OCI-LY3 (cell line): ENCODE data around the gene DPYD.

Experiments
- CTCF ChIP-seq: fragments of 200-600, 300-600 bp; sonication (generic); IDR thresholded peaks from 2 replicates; pipeline ENCODE4 v1.5.1; 2014; ENCODE audit warnings: antibody characterized with exemption, low read length, low read depth
- EZH2phosphoT487 ChIP-seq: fragments of 200-600 bp; shearing (Covaris generic); IDR thresholded peaks from 2 replicates; pipeline ENCODE4 v1.6.1; 2018; ENCODE audit warnings: antibody characterized with exemption, mixed run types, low read depth

- TF ChIP-seq CTCF, result no peak
- TF ChIP-seq EZH2phosphoT487, result no peak
Measured at GRCh38 chr1:97745912-97746311, 174.9 kb downstream of the DPYD start.
